Epithelial cell of proximal tubule (primary cell): ENCODE results near the gene MRPS11. TPM values are rescaled to one million over a fixed set of nuclear protein-coding genes. Genes with fewer than 3 reads are reported as not detected.
"Not testable (repeated sequence)": the region's sequence is repeated elsewhere in the genome, so short reads cannot be mapped to it uniquely, and the experiment has no call there.

Experiments
- DNase-seq: peaks from one replicate; pipeline ENCODE4 v3.0.0-alpha.2; 2011; ENCODE audit warnings: low read depth
- H3K4me3 ChIP-seq: 2 replicates; pipeline ENCODE4 v1.5.1; 2011; ENCODE audit warnings: low read depth, mild to moderate bottlenecking, low read length
- total RNA-seq: library from RNA; depleted of rRNA; stranded (reverse); fragments of >200 nt; gene quantifications from 2 replicates; pipeline ENCODE4 v1.2.3, GENCODE V29; 2015
- TF ChIP-seq, protein P1 (sequence below): conservative IDR thresholded peaks from 2 replicates; pipeline ENCODE4 v1.5.1; 2012; ENCODE audit warnings: low read depth, mild to moderate bottlenecking, low read length

The MRPS11 gene
- total RNA-seq, 1 donor from 2014 or later: 32.3 TPM

- DNase-seq: no peak
- H3K4me3 ChIP-seq: no peak overlapping the region
- TF ChIP-seq, protein P1, sequence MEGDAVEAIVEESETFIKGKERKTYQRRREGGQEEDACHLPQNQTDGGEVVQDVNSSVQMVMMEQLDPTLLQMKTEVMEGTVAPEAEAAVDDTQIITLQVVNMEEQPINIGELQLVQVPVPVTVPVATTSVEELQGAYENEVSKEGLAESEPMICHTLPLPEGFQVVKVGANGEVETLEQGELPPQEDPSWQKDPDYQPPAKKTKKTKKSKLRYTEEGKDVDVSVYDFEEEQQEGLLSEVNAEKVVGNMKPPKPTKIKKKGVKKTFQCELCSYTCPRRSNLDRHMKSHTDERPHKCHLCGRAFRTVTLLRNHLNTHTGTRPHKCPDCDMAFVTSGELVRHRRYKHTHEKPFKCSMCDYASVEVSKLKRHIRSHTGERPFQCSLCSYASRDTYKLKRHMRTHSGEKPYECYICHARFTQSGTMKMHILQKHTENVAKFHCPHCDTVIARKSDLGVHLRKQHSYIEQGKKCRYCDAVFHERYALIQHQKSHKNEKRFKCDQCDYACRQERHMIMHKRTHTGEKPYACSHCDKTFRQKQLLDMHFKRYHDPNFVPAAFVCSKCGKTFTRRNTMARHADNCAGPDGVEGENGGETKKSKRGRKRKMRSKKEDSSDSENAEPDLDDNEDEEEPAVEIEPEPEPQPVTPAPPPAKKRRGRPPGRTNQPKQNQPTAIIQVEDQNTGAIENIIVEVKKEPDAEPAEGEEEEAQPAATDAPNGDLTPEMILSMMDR: no peak
Observed at GRCh38 chr15:88430051-88430450, 37.5 kb upstream of the MRPS11 start.

- no peak for DNase-seq
- TF ChIP-seq, protein P1: no peak
- H3K4me3 ChIP-seq: no peak overlapping the region
Observed at GRCh38 chr15:88431441-88431840, 36.1 kb upstream of the MRPS11 start.

GRCh38 chr15:88433046-88433685 lies 34.3 kb upstream of the MRPS11 start:
- DNase-seq: no peak
- no peak overlapping the region for H3K4me3 ChIP-seq
- TF ChIP-seq, protein P1: no peak

- H3K4me3 ChIP-seq, DNase-seq: not testable (repeated sequence)
Observed at GRCh38 chr15:88434106-88434505, 33.4 kb upstream of the MRPS11 start.

DNA sequence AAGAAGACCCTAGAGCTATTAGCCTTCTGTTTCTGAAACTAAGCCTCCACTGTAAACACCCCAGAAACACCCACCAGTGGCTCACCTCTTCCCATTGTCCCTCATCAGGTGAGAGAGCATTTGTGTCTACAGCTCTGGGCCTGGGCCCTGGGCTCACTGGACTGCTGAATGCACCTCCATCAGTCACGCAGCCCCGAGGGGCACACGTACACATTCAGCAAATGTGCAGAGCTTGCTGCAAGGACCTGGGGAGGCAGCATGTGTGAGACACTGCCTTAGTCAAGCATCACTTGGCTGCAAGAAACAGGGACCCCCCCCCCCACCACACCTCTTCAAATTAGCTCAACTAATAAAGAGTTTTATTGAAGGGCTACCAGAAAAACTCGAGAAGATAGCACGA lies 29.3 kb upstream of the MRPS11 start:
- no peak for DNase-seq
- H3K4me3 ChIP-seq: no peak overlapping the region
- TF ChIP-seq, protein P1: no peak

GRCh38 chr15:88440021-88440420 lies 27.5 kb upstream of the MRPS11 start:
- TF ChIP-seq, protein P1: no peak
- no peak overlapping the region for H3K4me3 ChIP-seq
- peak; percentile 31 for DNase-seq

DNA sequence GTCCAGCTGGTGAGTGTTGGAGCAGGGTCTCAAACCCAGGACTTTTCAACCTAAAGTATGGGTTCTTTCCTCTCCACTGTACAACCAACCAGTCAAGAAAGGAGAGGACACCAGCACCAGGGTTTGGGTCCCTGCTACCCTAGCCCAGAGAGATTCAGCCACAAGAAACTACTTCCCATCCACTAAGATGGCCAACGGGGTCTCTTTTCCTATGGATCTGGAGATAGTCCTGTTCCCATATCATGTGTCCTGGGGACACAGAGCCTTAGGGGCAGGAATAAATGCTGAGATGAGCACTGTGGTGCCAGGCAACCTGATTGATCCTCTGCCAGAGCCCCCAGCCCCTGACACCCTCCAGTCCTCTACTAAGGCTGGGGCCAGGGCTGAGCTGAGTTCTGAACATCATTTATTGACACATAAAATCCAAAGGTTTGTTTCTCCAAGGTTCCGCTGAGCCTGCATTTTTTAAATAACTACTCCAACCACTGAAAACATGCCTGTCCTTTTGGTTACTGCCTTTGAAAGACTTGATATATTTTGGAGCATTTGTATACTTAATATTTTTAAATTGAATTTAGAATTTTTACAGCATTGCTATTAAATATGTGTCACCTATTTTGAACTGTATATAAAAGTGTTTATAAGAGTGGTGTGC lies 26.3 kb upstream of the MRPS11 start:
- no peak overlapping the region for H3K4me3 ChIP-seq
- DNase-seq: no peak
- TF ChIP-seq, protein P1: no peak
